Neural cell (in vitro differentiated cells): Measurements from ENCODE around the gene SLC5A2. TPM values are rescaled to one million over a fixed set of nuclear protein-coding genes. Genes with fewer than 3 reads are reported as not detected.

ENCODE experiments used
- H2AFZ ChIP-seq: fragments of 200-600, 300-800 bp; sonication (generic), shearing (Covaris generic); 2 replicates; pipeline ENCODE4 v1.6.0; 2014; ENCODE audit warnings: low read depth, mild to moderate bottlenecking, antibody characterized with exemption, low read length, moderate library complexity
- H3F3A ChIP-seq: fragments of 200-600 bp; shearing (Covaris generic); 2 replicates; pipeline ENCODE4 v1.6.1; 2016; ENCODE audit warnings: mild to moderate bottlenecking, moderate library complexity, mixed read lengths, antibody characterized with exemption, low read length; ENCODE audit not compliant: insufficient read depth, poor library complexity, severe bottlenecking
- H3K27ac ChIP-seq: fragments of 200-600, 300-800 bp; sonication (generic), shearing (Covaris generic); 2 replicates; pipeline ENCODE4 v1.5.1; 2014; ENCODE audit warnings: mild to moderate bottlenecking, low read length, moderate library complexity
- H3K27me3 ChIP-seq: fragments of 300-800, 200-600 bp; sonication (generic), shearing (Covaris generic); 2 replicates; pipeline ENCODE4 v1.6.0; 2014; ENCODE audit warnings: mild to moderate bottlenecking, low read depth, low read length, moderate library complexity; ENCODE audit not compliant: insufficient read depth
- H3K36me3 ChIP-seq: fragments of 300-800, 200-600 bp; sonication (generic), shearing (Covaris generic); 2 replicates; pipeline ENCODE4 v1.5.1; 2014; ENCODE audit warnings: mild to moderate bottlenecking, antibody characterized with exemption, low read length, moderate library complexity; ENCODE audit not compliant: insufficient read depth
- H3K4me2 ChIP-seq: fragments of 300-800, 200-600 bp; sonication (generic), shearing (Covaris generic); 2 replicates; pipeline ENCODE4 v1.6.0; 2014; ENCODE audit warnings: mild to moderate bottlenecking, low read length
- H3K4me3 ChIP-seq: fragments of 300-800, 200-600 bp; sonication (generic), shearing (Covaris generic); 2 replicates; pipeline ENCODE4 v1.5.1; 2014; ENCODE audit warnings: mild to moderate bottlenecking, low read length, moderate library complexity
- H3K79me2 ChIP-seq: fragments of 200-600 bp; shearing (Covaris generic); replicated peaks from 2 replicates; pipeline ENCODE4 v1.6.0; 2014; ENCODE audit warnings: mild to moderate bottlenecking, low read length, moderate library complexity; ENCODE audit not compliant: insufficient read depth
- H3K9ac ChIP-seq: fragments of 300-800, 200-600 bp; sonication (generic), shearing (Covaris generic); 2 replicates; pipeline ENCODE4 v1.6.1; 2016; ENCODE audit warnings: mild to moderate bottlenecking, low read length, mixed read lengths
- H3K9me2 ChIP-seq: fragments of 200-600 bp; shearing (Covaris generic); 2 replicates; pipeline ENCODE4 v1.6.1; 2016; ENCODE audit warnings: mild to moderate bottlenecking, low read length, mixed read lengths; ENCODE audit not compliant: insufficient read depth
- H3K9me3 ChIP-seq: fragments of 200-600, 300-800 bp; sonication (generic), shearing (Covaris generic); 2 replicates; pipeline ENCODE4 v1.6.1; 2016; ENCODE audit warnings: mild to moderate bottlenecking, mixed run types, low read length, moderate library complexity, mixed read lengths
- H4K20me1 ChIP-seq: fragments of 200-600 bp; shearing (Covaris generic); 2 replicates; pipeline ENCODE4 v1.6.1; 2016; ENCODE audit warnings: mild to moderate bottlenecking, mixed run types; ENCODE audit not compliant: insufficient read depth
- CTCF ChIP-seq: fragments of 450-650 bp; IDR thresholded peaks from 2 replicates; pipeline ENCODE4 v1.5.1; 2014; ENCODE audit warnings: antibody characterized with exemption, mild to moderate bottlenecking, moderate library complexity; ENCODE audit not compliant: poor library complexity, severe bottlenecking
- EP300 ChIP-seq: fragments of 450-650 bp; conservative IDR thresholded peaks from 2 replicates; pipeline ENCODE4 v1.6.1; 2014; ENCODE audit warnings: antibody characterized with exemption, mild to moderate bottlenecking, moderate library complexity; ENCODE audit not compliant: poor library complexity, severe bottlenecking
- EZH2 ChIP-seq: fragments of 200-600, 300-800 bp; shearing (Covaris generic), sonication (generic); IDR thresholded peaks from 2 replicates; pipeline ENCODE4 v1.6.1; 2014; ENCODE audit warnings: antibody characterized with exemption, low read length, borderline replicate concordance, mild to moderate bottlenecking; ENCODE audit not compliant: insufficient read depth, poor library complexity, severe bottlenecking
- MXI1 ChIP-seq: fragments of 450-650 bp; conservative IDR thresholded peaks from 2 replicates; pipeline ENCODE4 v1.6.1; 2014; ENCODE audit warnings: antibody characterized with exemption, mild to moderate bottlenecking; ENCODE audit not compliant: poor library complexity, severe bottlenecking
- POLR2AphosphoS5 ChIP-seq: IDR thresholded peaks from 2 replicates; pipeline ENCODE4 v1.6.1; 2012
- RAD21 ChIP-seq: fragments of 450-650 bp; conservative IDR thresholded peaks from 2 replicates; pipeline ENCODE4 v1.6.1; 2014; ENCODE audit warnings: antibody characterized with exemption, mild to moderate bottlenecking, moderate library complexity
- REST ChIP-seq: IDR thresholded peaks from 2 replicates; pipeline ENCODE4 v1.6.1; 2012; ENCODE audit warnings: borderline replicate concordance
- SMC3 ChIP-seq: fragments of 450-650 bp; conservative IDR thresholded peaks from 2 replicates; pipeline ENCODE4 v1.6.1; 2014; ENCODE audit warnings: antibody characterized with exemption, mild to moderate bottlenecking, moderate library complexity; ENCODE audit not compliant: poor library complexity
- TAF1 ChIP-seq: IDR thresholded peaks from 2 replicates; pipeline ENCODE4 v1.6.1; 2012; ENCODE audit warnings: low read depth
- polyA plus RNA-seq: library from polyadenylated mRNA; depleted of rRNA; stranded (reverse); fragments of >200 nt; gene quantifications from 2 replicates; pipeline ENCODE4 v1.2.3, GENCODE V29; 2014

The SLC5A2 gene
- polyA plus RNA-seq, 1 donor from 2014 or later: not detected

DNA sequence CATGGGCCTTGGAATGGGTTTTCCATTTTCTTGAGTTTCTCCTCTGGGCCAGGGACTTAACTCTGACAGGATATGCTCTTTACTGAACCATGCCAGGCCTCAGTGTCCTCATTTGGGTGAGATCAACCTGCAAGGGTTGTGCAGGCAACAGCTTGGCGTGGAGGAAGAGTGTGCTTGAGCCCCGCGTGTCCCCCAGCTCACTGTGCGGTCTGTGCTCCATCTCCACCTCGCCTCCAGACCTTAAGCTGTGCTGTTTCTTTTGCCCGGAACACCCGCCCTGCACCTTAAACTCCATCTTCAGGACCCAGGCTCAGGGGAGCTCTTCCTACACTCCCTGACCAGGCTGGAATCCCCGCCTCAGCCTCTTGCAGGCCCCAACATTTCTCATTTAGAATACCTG, 15.6 kb downstream of the SLC5A2 start:
- Histone ChIP-seq H3K4me3 (no peak overlapping the region), H4K20me1 (no peaks in the 10 kb centered on the region), H3K9ac (no peak overlapping the region), H2AFZ (no peak overlapping the region), H3K9me3 (no peaks in the 10 kb centered on the region), H3K27ac (no peak overlapping the region), H3K79me2 (no peaks in the 10 kb centered on the region), H3K4me2 (no peak overlapping the region), H3F3A (no peaks in the 10 kb centered on the region), H3K36me3 (no peaks in the 10 kb centered on the region), H3K27me3 (no peaks in the 10 kb centered on the region), H3K9me2 (no peaks in the 10 kb centered on the region)
- no peak for TF ChIP-seq EZH2
- TF ChIP-seq MXI1: no peak
- TF ChIP-seq TAF1: no peak
- TF ChIP-seq REST: no peak

DNA sequence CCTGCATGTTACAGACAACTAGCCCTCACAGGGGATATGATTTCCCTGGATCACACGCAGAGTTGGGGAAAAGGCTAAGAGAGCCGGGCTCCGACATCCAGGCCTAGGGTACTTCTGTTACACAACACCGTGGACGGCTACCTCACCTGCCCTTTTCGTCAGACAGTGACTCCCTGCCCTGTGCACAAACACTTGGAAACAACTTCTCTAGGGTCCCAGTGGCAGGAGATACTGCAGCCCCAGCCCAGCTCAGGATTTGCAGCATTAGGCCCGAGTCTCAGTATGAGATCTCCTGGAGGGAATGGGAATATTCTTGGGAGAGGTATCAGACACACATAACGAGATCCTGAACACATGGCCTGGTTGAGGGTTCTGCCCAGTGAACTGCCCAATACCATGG, 17.0 kb downstream of the SLC5A2 start:
- Histone ChIP-seq H3K9me2 (no peaks in the 10 kb centered on the region), H3K4me2 (no peak overlapping the region), H3K36me3 (no peaks in the 10 kb centered on the region)

More for the DNA sequence above, 17.0 kb downstream of the SLC5A2 start:
- Histone ChIP-seq H4K20me1 (no peaks in the 10 kb centered on the region), H3K4me3 (no peak overlapping the region), H3K27ac (no peak overlapping the region), H2AFZ (no peak overlapping the region), H3K27me3 (no peaks in the 10 kb centered on the region), H3K9ac (no peak overlapping the region), H3K79me2 (no peaks in the 10 kb centered on the region), H3F3A (no peaks in the 10 kb centered on the region), H3K9me3 (no peaks in the 10 kb centered on the region)
- TF ChIP-seq EZH2 (no peak), RAD21 (no peak), MXI1 (no peak), TAF1 (no peak), CTCF (no peak), REST (no peak), POLR2AphosphoS5 (no peak), SMC3 (no peak), EP300 (no peak)
